ENCODE measurements around the gene COX6B1.
A peak's percentile ranks its signal among the peaks of the same experiment; 100 is the strongest.
"Not testable (repeated sequence)": the region's sequence is repeated elsewhere in the genome, so short reads cannot be mapped to it uniquely, and the experiment has no call there.

The COX6B1 gene, protein sequence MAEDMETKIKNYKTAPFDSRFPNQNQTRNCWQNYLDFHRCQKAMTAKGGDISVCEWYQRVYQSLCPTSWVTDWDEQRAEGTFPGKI

DNA sequence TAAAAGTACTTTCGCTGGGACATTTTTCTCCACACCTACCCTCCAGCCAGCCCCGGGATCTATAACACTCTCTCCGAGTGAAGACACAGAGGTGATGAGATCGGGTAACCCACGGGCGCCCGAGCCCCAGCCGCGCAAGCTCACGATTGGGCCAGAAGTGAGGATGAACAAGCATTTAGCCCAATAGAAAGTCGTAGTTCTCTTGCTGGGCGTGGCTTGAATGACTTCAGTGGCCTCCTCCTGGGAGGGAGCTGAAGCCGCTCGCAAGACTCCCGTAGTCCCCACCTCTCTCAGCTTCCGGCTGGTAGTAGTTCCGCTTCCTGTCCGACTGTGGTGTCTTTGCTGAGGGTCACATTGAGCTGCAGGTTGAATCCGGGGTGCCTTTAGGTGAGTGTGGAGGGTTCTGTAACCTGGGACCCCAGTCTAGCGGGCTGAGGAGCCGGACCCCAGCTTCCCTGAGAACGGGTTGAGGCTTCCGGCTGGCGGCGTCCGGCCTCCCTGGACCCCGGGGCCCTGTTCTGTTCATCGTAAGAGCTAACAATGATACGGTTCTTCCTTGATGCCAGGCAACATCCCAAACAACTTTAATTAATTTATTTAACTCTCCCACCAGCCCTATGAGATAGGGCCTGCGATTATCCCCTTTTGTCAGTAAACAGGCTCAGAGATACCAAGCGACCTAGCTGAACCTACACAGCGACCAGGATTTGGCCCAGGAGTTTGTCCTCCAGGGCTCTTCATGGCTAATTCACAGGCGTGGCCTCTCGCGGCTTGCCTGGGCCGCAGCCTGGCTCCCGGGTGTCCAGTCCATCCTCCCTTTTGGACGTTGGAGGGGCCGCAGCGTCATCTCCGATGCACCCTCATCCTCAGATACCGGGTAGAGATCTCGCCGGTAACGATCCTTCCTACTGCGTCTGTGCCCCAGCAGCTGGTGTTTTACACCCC, at the start of gene COX6B1:
Gene COX6B1, plus strand, starts transcription at position 307 of the 945 bp plus-strand sequence. CDS start 2,921 bp downstream, outside the sequence.
- peak; percentile 80 to 84 for DNase-seq (ENCODE audit: low read depth in 2 of 2)

DNA sequence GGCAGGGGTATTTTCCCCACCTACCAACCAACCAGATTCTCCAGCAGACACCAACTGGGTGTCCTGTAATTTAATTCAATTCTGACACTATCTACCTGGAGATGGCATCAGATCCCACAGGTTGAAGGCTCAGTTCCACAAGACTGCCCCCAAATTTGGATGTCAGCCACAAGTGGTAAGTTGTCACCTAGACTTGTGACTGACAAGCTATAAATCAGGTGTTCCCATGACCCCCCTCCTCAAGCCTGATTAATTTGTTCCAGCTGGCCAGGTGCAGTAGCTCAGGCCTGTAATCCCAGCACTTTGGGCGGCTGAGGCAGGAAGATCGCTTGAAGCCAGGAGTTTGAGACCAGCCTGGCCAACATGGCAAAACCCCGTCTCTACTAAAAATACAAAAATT, 46.2 kb upstream of the COX6B1 start:
- DNase-seq (ENCODE audit: low read depth in 2 of 2), result no peak

- DNase-seq (ENCODE audit: low read depth in 2 of 2), result not testable (repeated sequence)
Measured at GRCh38 chr19:35604436-35604835, 43.7 kb upstream of the COX6B1 start.

GRCh38 chr19:35607170-35607569, 41.0 kb upstream of the COX6B1 start:
- DNase-seq (ENCODE audit: low read depth in 2 of 2), result not testable (repeated sequence)

DNA sequence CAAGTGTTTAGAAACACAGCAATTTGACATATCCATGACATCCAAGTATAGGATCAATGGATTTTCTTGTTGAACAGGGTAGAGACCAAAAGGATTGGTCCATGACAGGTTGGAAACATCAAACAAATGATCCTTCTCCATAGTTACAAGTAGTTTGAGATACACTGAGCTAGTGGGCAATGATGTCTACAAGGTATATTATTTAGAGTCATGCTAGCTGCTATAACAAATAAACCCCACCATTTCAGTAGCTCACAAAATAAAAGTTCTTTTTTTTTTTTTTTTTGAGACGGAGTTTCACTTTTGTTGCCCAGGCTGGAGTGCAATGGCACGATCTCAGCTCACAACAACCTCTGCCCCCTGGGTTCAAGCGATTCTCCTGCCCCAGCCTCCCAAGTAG, 40.5 kb upstream of the COX6B1 start:
- DNase-seq (ENCODE audit: low read depth in 2 of 2), result no peak

GRCh38 chr19:35608251-35608650, 39.9 kb upstream of the COX6B1 start:
- DNase-seq (ENCODE audit: low read depth in 2 of 2), result no peak

- no peak for DNase-seq (ENCODE audit: low read depth in 2 of 2)
Measured at GRCh38 chr19:35609851-35610353, 38.2 kb upstream of the COX6B1 start.

DNA sequence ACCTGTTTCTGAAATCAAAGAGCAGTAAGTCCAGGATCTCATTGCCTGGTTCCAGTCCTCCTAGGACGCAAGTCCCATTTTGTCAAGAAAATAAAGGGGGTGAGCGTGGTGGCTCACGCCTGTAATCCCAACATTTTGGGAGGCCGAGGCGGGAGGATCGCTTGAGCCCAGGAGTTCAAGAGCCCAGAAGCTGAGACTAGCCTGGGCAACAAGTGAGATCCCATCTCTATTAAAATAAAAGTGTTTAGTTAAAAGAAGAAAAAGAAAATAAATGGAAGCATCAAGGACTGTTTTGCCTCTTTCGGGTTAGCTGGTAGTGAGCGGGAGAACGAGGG, 35.9 kb upstream of the COX6B1 start:
- no peak for DNase-seq (ENCODE audit: low read depth in 2 of 2)

- peak; percentile 90 to 95 for DNase-seq (ENCODE audit: low read depth in 2 of 2)
Measured at GRCh38 chr19:35612559-35613321, 35.4 kb upstream of the COX6B1 start, which contains the start of gene HAUS5. TSS of gene HAUS5 (plus strand) at chr19:35612735. CDS start at chr19:35612795, 60 bp downstream.

DNA sequence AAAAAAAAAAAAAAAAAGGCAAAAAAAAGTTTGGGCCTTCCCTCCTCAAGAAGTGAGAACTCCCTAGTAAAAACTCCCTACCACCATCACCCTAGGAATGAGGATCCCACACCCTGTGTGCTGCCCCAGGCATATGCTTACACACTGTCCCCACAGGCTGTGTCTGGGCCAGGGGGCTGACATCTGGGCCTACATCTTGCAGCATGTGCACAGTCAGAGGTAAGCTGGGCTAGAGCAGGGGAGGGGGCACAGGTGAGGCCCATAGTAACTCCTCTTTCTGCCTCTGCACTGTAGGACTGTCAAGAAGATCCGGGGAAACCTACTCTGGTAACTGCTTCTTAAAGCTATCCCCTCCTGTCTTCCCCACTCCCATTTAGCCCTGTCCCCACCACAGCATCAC, 34.5 kb upstream of the COX6B1 start:
- DNase-seq (ENCODE audit: low read depth in 2 of 2), result no peak

DNA sequence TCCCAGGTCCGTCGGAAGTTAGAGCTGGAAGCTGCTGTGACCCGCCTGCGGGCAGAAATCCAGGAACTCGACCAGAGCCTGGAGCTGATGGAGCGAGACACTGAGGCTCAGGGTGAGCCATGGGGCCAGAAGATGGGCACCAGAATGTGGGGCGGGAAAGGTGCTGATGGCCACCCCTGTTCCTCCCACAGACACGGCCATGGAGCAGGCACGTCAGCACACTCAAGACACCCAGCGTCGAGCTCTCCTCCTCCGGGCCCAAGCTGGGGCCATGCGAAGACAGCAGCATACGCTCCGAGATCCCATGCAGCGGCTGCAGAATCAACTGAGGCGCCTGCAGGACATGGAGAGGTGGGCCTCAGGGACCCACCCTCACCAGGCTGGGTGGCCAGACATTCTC, 33.1 kb upstream of the COX6B1 start:
- no peak for DNase-seq (ENCODE audit: low read depth in 2 of 2)

DNA sequence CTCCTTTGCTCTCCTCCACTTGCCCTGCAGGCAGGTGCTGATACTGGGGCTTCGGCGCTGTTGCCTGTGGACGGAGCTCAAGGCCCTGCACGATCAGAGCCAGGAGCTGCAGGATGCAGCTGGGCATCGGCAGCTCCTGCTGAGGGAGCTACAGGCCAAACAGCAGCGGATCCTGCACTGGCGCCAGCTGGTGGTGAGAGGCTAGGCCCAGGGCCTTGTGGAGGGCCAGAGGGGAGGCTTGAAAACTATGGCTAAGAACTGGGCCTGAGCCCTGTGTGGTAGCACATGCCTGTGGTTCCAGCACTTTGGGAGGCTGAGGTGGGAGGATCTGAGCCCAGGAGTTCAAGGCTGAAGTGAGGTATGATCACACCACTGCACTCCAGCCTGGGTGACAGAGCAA, 29.3 kb upstream of the COX6B1 start:
- DNase-seq (ENCODE audit: low read depth in 2 of 2), result no peak

- DNase-seq (ENCODE audit: low read depth in 2 of 2), result no peak
Measured at GRCh38 chr19:35619290-35619923, 28.7 kb upstream of the COX6B1 start.

DNA sequence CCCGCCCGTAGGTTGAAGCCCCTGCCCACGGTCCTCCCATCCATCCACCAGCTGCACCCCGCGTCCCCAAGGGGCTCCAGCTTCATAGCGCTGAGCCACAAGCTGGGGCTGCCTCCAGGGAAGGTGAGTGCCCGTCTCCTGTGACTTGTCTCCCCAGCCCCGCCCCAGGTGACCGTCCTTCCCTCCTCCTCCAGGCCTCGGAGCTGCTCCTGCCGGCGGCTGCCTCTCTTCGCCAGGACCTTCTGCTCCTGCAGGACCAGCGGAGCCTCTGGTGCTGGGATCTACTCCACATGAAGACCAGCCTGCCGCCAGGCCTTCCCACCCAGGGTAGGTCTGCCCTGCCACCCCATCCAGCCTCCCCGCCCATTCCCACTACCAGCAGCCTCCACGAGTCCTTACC, 28.1 kb upstream of the COX6B1 start:
- no peak for DNase-seq (ENCODE audit: low read depth in 2 of 2)

DNA sequence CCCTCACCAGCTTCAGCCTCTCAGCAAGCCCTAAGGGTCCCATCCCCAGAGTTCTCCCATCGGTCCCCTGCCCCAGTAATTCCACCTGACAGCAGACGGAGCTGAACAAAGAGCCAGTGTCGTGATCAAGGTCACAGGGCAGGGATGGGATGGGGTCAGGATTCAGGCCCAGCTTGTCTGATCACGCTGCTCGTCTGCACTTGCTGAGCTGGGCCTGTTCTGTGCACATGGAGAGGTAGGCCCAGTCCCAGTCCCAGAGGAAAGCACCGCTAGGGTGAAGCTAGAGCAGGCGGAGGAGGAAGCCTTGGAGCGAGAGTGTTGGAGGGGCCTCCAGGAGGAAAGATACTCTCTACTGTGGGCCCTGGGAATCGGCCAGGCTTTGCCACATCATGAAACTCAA, 26.4 kb upstream of the COX6B1 start:
- DNase-seq (ENCODE audit: low read depth in 2 of 2), result no peak

- DNase-seq (ENCODE audit: low read depth in 2 of 2), result no peak
Measured at GRCh38 chr19:35622750-35623149, 25.4 kb upstream of the COX6B1 start.

DNA sequence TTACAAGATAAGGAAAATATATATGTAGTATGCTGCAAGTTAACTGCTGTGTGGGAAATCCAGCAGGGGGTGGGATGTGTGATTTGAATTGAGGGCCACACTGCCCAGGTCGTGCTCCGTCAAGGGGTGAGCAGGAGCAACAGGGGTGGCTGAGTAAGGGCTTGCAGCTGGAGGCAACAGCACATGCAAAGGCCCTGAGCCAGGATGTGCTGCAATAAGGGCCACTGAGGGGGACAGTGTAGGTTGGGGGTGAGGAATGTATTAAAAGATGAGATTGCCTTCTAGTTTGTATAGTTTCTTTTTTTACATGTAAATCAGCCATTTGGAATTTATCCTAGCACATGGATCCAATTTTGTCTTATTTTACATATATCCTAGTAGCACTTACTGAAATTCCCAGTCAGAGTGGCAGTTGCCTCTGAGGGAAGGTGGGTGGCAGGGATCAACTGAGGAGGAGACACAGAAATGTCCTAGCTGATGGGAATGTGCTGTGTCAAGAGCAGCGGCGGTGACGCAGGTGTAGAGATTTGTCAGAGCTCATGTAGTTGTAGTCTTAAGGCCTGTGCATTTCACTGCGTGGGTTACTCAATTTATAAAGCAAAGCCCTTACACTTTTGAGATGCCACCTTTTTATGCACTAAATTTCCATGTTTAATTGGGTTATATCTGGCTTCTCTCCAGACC, 24.7 kb upstream of the COX6B1 start:
- no peak for DNase-seq (ENCODE audit: low read depth in 2 of 2)

- no peak for DNase-seq (ENCODE audit: low read depth in 2 of 2)
Measured at GRCh38 chr19:35628264-35628564, 19.9 kb upstream of the COX6B1 start.

GRCh38 chr19:35628565-35629331, 19.4 kb upstream of the COX6B1 start, which contains the start of gene RBM42:
TSS of gene RBM42 (plus strand) at chr19:35629036. CDS start at chr19:35629154, 118 bp downstream.
- DNase-seq (ENCODE audit: low read depth in 2 of 2), result peak; percentile 93 to 97

DNA sequence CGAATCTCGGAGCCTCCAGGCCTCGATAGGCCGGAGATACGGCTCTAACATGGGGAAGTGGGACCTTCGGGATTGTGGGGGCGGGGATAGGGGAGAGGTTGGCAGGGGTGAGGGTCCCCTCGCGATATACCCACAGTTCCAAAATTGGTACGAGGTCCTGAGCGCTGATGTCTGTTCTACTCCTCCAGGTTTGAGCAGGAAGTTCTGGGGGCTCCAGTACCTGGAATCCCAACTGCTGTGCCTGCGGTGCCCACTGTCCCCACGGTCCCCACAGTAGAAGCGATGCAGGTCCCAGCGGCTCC, 18.8 kb upstream of the COX6B1 start:
- DNase-seq (ENCODE audit: low read depth in 2 of 2), result no peak
